DND-41 (cell line): ENCODE data around the gene ARID5A.

Experiments used
- ATAC-seq: fragments of 200-7000 bp; cut with Tn5 transposase; 3 replicates; pipeline ENCODE4 v1.9.1; 2021; ENCODE audit warnings: low read depth; ENCODE audit not compliant: insufficient read depth
- DNase-seq: peaks from one replicate; pipeline ENCODE4 v3.0.0-alpha.2; 2020
- H2AFZ ChIP-seq: 2 replicates; pipeline ENCODE4 v1.6.0; 2012; ENCODE audit warnings: low read depth, low read length
- H3K27ac ChIP-seq: 2 replicates; pipeline ENCODE4 v1.5.1; 2012; ENCODE audit warnings: low read length, inconsistent platforms
- H3K27me3 ChIP-seq: fragments of 200-600 bp; sonication (generic); 2 replicates; pipeline ENCODE4 v1.6.0; 2012; ENCODE audit warnings: low read length, mild to moderate bottlenecking, inconsistent platforms; ENCODE audit not compliant: insufficient read depth, poor library complexity
- H3K36me3 ChIP-seq: 2 replicates; pipeline ENCODE4 v1.5.1; 2012; ENCODE audit warnings: low read length, inconsistent platforms; ENCODE audit not compliant: insufficient read depth
- H3K4me1 ChIP-seq: 2 replicates; pipeline ENCODE4 v1.5.1; 2012; ENCODE audit warnings: mild to moderate bottlenecking, low read length; ENCODE audit not compliant: insufficient read depth
- H3K4me2 ChIP-seq: 2 replicates; pipeline ENCODE4 v1.6.0; 2012; ENCODE audit warnings: mild to moderate bottlenecking, moderate library complexity, low read length, inconsistent platforms; ENCODE audit not compliant: insufficient read depth
- H3K4me3 ChIP-seq, 2 experiments: fragments of 200-600 bp in 1 of 2; shearing (Covaris generic) in 1 of 2; 2 replicates each; pipeline ENCODE4 v1.5.1; 2012 to 2016; ENCODE audit warnings: inconsistent platforms in 2 of 2, low read length in 2 of 2, mild to moderate bottlenecking in 2 of 2, low read depth in 1 of 2, moderate library complexity in 1 of 2
- H3K79me2 ChIP-seq: 2 replicates; pipeline ENCODE4 v1.6.0; 2012; ENCODE audit warnings: low read length, inconsistent platforms; ENCODE audit not compliant: insufficient read depth
- H3K9ac ChIP-seq: 2 replicates; pipeline ENCODE4 v1.6.0; 2012; ENCODE audit warnings: low read depth, mild to moderate bottlenecking, inconsistent platforms, low read length, moderate library complexity
- H3K9me3 ChIP-seq: 2 replicates; pipeline ENCODE4 v1.5.1; 2012; ENCODE audit warnings: low read length, moderate library complexity, mild to moderate bottlenecking, inconsistent platforms; ENCODE audit not compliant: insufficient read depth, severe bottlenecking
- H4K20me1 ChIP-seq: 2 replicates; pipeline ENCODE4 v1.6.0; 2012; ENCODE audit warnings: low read length; ENCODE audit not compliant: insufficient read depth
- EZH2 ChIP-seq: IDR thresholded peaks from 3 replicates; pipeline ENCODE4 v1.6.1; 2012; ENCODE audit warnings: borderline replicate concordance, low read depth, mild to moderate bottlenecking, moderate library complexity, low read length, inconsistent platforms; ENCODE audit not compliant: severe bottlenecking
- TF ChIP-seq, protein P1 (sequence below): IDR thresholded peaks from 2 replicates; pipeline ENCODE4 v1.5.1; 2012; ENCODE audit warnings: borderline replicate concordance, low read length, moderate library complexity, mild to moderate bottlenecking; ENCODE audit not compliant: poor library complexity, severe bottlenecking; ENCODE audit errors: extremely low read depth

ARID5A gene

DNA sequence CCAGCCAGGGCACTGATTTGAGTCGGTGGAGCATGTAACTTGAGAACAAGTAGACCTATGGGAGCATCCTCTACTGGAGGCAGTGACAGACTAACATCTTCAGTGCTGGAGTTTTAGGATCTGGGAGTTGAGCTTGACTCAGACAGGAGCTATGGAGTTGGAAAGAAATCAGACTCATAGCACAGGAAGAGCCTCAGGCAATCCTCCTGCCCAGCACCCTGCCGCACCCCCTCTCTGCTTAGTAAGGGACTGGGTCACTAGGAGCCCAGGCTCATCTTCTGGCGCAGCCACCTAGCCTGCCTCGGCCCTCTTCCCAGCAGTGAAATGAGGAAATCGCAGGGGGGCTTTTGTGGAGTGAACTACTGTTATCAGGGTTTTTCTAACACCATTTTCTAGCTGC lies 3.6 kb downstream of the ARID5A start:
- Histone ChIP-seq H3K4me1 (peaks cover 38% of the 10 kb centered on the region), H3K36me3 (peaks cover 25% of the 10 kb centered on the region), H3K79me2 (peaks cover 62% of the 10 kb centered on the region), H3K27ac (no peak overlapping the region), H3K9me3 (no peaks in the 10 kb centered on the region), H3K27me3 (no peaks in the 10 kb centered on the region), H3K9ac (no peak overlapping the region), H3K4me2 (peak overlapping the region; percentile 91; the same call in 1 of the 2 replicates), H3K4me3 (no peak overlapping the region), H4K20me1 (peaks cover 55% of the 10 kb centered on the region), H2AFZ (no peak overlapping the region)
- TF ChIP-seq, protein P1, sequence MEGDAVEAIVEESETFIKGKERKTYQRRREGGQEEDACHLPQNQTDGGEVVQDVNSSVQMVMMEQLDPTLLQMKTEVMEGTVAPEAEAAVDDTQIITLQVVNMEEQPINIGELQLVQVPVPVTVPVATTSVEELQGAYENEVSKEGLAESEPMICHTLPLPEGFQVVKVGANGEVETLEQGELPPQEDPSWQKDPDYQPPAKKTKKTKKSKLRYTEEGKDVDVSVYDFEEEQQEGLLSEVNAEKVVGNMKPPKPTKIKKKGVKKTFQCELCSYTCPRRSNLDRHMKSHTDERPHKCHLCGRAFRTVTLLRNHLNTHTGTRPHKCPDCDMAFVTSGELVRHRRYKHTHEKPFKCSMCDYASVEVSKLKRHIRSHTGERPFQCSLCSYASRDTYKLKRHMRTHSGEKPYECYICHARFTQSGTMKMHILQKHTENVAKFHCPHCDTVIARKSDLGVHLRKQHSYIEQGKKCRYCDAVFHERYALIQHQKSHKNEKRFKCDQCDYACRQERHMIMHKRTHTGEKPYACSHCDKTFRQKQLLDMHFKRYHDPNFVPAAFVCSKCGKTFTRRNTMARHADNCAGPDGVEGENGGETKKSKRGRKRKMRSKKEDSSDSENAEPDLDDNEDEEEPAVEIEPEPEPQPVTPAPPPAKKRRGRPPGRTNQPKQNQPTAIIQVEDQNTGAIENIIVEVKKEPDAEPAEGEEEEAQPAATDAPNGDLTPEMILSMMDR: no peak
- TF ChIP-seq EZH2: no peak
- DNase-seq (no peak), ATAC-seq (no peak)

DNA sequence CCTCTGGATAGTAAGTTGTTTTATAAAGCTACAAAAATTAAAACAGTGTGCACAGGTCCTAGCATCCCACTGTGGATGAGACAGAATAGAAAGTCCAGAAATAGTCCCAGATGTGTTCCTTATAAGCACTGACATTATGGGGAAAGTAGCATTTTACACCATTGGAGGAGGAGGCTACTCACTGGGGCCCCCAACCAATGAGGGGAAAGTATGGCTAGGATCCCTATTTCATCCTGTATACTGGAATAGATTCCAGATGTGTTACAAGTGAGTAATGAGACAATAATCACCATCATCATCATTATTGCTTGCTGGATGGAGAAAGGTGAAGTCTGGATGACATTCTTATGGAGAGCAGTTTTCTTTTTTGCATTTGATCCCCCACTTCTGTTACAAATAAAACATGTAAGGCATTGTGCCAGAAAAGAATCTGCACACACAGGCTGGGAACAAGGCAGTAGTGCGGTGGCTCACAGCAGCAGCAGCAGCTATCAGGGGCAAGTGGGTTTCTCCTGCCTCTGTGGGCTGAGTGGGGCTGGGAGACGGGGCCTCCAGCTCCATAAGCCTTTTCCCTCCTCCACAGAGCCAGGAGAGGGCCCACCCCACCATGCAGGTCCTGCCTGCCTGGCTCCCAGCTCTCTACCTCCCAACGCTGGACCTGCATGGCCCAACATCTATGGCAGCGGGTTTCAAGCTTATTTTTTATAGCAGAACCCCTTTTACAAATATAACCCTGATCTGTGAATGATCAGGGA lies 5.0 kb downstream of the ARID5A start:
- H3K27me3 ChIP-seq: no peaks in the 10 kb centered on the region
- DNase-seq (no peak), ATAC-seq (no peak)
- H4K20me1 ChIP-seq: peaks cover 63% of the 10 kb centered on the region
- no peak for TF ChIP-seq EZH2
- TF ChIP-seq, protein P1: no peak
- H3K9me3 ChIP-seq: no peaks in the 10 kb centered on the region
- H2AFZ ChIP-seq: no peak overlapping the region
- H3K4me1 ChIP-seq: peaks cover 36% of the 10 kb centered on the region
- no peak overlapping the region for H3K4me2 ChIP-seq
- no peak overlapping the region for H3K27ac ChIP-seq
- no peak overlapping the region for H3K9ac ChIP-seq
- H3K36me3 ChIP-seq: peaks cover 35% of the 10 kb centered on the region
- peaks cover 72% of the 10 kb centered on the region for H3K79me2 ChIP-seq
- H3K4me3 ChIP-seq: no peak overlapping the region

DNA sequence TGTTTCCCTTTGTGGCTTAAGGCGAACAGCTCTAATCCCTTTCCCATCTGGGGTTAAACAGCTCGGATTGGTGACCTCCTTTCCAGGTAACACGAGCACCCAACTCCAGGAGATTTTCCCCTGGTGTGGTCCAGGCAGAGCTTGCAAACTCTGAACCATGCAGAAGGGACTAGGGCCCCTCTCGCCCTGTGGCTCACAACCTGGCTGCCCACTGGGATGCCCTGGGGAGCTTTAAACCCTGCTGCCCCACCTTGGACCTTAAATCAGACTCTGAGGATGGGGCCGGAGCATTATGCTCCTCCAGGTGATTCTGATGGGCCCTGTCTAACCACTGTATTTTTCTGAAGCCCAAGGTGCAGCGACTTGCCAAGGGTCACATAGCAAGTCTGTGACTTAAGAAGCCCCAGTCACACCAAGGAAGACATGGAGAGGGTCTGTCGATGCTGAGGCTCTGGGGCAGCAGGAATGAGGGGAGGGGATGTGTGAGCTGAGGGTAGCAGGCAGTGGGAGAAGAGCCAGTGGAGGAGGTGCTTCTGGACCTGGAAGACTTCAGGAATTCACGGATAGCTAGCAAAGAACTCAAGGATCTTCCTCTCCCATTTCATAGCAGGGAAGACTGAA lies 5.9 kb downstream of the ARID5A start:
- Histone ChIP-seq H3K4me1 (peaks cover 34% of the 10 kb centered on the region), H3K27me3 (no peaks in the 10 kb centered on the region), H3K4me2 (no peak overlapping the region), H3K79me2 (peaks cover 72% of the 10 kb centered on the region), H3K9me3 (no peaks in the 10 kb centered on the region), H3K9ac (no peak overlapping the region), H3K4me3 (no peak overlapping the region), H2AFZ (no peak overlapping the region), H3K36me3 (peaks cover 39% of the 10 kb centered on the region), H3K27ac (no peak overlapping the region), H4K20me1 (peaks cover 68% of the 10 kb centered on the region)
- ATAC-seq (no peak), DNase-seq (no peak)
- no peak for TF ChIP-seq EZH2
- TF ChIP-seq, protein P1: no peak
